Measurements from ENCODE around the gene TENM4. TPM values are rescaled to one million over a fixed set of nuclear protein-coding genes. Genes with fewer than 3 reads are reported as not detected.

The TENM4 gene
- polyA plus RNA-seq, 10 donors = 6.1 to 11.6 (median 8.4) TPM

- DNase-seq = no peak
Observed at GRCh38 chr11:78941226-78941851, 499.5 kb downstream of the TENM4 start.

DNA sequence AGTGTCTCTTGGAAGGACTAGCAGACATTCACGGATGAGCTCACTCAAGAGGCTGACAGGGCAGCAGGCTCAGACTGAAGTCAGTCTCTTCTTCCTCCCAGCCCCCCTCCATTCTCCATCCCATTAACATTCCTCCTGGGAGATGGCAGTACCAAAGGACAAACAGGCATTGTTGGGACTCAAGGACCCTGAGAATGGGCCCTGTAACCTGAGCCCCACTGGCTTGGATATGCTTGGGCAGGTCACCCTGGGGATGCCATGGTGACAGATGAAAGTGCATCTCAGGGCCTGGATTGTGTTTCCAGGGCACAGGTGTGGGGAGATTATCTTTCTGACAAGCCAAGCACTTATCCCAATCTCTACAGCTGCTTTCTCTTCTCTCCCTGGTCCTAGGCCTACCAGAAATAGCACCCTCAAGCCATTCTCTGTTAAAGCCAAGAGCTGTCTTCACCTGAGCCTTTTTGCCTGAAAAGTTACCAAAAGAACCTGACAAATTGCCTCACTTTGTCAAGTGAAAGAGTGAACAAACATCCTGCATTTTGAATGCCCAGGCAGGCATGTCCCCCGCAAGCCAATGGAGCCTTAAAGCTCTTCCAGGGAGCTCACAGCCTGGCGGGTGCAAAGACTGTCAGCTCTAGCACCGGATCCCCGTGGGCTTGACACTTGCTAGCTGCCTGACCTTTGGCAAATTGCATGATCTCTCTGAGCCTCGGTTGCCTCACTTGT lies 500.2 kb downstream of the TENM4 start:
- no peak for DNase-seq

DNA sequence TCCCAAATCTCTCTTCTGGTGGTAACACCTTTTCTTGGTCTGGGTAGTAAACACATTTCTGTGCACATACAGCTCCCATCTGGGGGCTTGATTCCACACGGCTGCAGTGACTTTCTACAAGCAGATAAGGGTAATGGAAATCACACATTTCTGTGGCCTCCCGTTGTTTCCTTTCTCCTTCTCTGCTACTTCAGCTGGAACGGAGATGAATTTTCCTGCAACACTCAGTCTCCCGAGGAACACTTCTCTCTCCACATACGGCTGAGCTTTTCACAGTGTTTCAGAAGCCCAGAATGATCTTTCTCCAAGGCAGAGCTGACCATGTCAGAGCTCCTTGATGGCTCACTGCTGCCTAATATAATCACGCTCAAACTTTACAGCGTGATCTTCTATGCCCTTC lies 501.9 kb downstream of the TENM4 start:
- peak in 1 of 3 donors; percentile 25 for DNase-seq

DNA sequence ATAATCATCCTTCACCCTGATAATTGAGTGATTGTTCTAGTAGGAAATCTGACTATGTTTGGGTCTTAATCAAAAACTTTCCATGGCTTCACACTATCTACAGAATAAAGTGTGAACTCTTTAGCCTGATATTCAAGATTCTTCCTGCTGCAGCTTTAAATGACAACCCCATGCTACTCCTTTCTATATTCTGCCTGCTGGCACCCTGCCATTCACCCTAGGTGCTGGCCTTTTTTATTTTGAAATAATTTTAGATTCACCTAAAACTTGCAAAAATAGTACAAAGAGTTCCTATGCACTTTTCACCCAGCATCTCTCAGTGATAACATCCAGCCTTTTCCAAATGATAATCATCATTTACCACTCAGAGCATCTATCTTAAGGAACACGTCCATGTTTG lies 502.8 kb downstream of the TENM4 start:
- DNase-seq = no peak

DNA sequence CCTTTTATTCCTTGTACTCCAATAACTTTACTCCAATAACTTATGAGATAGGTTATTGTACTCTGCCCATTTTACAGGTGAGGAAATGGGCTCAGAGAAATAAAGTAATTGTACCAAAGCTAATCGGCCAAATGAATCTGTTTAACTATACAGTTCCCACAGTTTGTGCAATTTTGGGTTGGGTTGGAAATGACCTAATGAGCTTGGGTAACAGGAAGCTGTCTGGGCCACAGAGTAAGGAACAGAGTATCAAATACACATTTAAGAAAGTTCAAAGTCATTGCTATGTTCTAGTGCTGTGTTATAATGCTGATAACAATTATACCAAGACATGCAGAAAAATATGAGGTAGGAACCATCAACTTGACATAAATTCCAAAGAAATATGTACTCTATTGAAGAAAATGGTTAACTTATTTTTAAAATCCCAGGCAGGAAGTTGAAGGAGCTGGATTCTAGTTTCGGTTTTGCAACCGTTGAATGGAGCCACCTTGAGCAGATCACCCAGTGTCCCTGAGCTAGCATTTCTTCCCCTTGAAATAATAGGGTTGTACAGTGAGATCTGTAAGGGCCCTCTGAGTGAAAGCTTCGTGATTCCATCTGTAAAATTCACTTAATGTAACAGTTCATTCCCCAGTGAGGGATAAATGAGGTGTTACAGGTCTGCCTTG lies 505.3 kb downstream of the TENM4 start:
- DNase-seq = no peak

DNA sequence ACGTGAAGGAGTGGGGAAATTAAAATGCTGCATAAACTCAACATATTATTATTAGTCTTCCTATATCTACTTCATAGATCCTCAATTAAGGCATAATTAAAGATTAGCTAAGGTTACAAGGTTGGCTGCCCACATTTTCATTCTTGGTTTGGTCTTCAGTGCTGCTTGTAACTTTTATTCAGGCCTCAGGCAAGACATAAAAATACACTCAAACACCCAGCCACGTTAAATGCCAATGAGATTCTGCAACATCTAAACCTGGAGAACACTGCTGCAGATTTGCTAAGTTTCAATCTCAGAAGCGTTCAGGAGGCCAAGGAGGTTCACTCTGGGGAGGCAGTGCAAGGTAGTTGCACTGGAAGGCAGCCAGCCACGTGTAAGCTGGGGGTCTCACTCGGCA lies 507.5 kb downstream of the TENM4 start:
- no peak for DNase-seq

- no peak for DNase-seq
Observed at GRCh38 chr11:78932757-78933156, 508.1 kb downstream of the TENM4 start.

- no peak for DNase-seq
Observed at GRCh38 chr11:78931891-78932290, 508.9 kb downstream of the TENM4 start.

DNA sequence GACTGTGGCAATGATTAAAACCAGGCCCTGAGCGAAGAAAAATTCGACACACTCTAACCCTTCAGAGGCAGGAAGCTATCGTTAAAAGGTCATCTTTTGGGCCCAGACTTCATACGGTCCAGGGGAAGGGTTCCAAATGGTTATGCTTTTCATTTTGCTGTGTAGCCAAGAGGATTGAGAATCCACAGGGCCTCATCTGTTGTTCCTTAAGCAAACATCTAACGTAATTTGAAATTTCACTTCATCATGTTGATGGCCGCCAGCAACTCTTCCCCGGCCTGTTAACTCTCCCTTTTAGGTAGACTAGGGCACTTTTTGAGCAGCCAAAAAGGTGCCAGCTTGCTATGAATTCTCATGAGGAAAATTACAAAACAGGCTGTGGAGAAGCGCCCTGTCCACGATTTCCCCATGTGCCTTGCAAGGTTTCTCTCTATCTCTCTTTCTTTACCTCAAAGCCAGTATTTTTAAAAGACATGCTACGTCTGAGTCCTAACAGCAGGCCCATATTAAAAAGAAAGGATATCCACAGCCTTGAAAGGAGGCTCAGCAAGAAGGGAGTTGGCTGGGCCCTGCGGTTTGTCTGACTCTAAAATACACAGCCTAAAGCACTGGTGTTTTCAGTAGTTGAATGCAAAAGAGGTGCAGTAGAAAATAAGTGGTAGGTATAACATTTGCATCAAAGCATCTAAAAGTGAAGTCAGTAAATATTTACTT lies 509.9 kb downstream of the TENM4 start:
- no peak for DNase-seq

DNA sequence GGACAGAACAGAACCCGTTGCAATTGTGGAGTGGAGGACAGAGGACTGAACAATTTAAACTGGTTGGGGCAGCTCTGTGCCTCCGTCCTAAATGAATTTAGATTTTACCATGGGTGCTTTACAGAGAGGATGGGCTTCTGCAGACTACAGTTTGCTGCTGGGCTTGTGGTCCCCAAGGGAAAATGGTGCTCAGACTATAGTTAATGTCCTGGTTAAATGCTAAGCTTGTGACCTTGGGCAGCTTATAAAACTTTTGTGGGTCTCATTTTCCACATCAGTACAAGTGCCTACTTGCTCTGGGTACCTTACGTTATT lies 511.0 kb downstream of the TENM4 start:
- no peak for DNase-seq

DNA sequence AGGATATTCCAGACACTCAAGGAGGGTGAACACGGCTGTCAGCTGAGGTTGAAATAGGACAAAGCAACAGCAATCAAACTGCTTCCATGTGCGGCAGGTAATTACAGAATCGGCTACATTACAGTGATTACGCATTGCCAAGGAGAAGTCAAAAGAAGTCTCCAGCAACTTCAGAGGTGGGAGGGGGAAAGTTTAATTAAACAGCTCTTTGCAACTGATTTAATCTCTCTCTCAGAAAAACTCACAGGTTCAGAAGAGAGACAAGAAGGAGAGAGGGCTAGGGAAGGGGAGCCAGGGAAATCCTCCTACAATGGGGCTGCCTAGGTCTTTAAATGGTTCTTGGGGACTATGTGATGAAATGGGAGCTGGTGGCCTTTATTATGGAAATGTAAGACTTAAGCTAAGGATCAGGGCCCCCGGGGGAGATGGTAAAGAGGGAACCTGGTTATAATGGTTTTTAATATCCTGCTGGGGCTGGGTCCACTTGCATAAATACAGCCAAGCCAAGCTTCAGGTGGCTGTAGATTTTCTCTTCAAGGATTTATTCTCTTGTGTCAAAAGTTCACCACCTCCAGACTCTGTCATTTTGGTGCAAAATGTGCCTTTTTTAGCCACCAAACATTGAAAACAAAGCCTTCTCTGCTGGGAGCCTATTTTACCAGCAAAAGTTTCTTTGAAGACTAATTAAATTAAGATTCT lies 511.5 kb downstream of the TENM4 start:
- DNase-seq = no peak

GRCh38 chr11:78927511-78927910 lies 513.3 kb downstream of the TENM4 start:
- no peak for DNase-seq

- no peak for DNase-seq
Observed at GRCh38 chr11:78926633-78927338, 514.0 kb downstream of the TENM4 start.

DNA sequence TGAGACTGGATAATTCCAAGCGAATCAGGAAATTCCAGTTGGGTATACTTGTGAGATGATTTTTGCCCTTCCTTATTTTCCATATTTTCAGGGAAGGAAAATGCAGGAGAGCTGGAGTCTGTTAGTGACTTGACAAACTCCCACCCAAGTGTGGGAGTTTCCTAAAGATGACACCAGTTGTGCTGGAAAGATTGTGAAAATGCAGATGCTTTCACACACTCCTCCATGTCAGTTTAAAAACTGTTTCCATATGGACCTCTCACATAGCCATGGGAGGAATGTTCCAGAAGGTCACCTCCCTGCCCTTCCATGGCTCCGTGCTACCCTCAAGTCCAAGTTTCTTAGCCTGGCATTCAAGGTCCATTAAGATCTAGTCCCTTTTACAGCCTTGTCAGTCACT lies 515.4 kb downstream of the TENM4 start:
- no peak for DNase-seq

DNA sequence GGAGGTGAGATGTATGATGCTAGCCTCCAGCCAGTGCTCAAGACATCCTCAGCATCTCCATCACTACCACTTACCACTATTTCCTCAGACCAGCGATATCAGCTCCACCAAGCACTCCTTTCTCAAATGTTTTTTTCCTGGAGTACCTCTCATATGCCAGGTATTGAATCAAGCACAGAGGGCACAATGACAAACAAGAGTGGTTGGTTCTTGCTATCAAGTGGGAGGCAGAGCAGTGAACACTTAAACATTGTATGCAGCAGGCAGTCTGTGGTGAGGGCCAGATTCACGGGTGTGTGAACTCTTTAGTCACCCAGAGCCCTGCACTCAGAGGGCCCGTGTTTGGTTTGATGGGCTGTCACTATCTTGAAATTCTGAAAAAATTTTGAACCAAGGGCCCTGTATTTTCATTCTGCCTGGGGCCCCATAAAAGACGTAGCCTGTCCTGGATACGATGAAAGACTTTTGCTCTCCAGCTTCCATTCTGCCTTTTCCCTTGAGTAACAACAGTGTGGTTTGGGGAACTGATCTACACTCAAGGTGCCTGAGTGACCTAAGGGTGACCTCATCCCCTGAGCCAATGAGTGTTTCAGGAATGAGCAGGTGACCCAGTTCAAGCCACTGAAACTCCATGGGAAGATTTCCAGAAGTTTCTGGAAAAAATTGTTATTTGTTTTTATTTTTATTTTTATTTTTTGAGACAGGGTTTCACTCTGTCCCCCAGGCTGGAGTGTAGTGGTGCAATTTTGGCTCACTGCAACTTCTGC lies 517.8 kb downstream of the TENM4 start:
- no peak for DNase-seq

GRCh38 chr11:78921509-78921908 lies 519.3 kb downstream of the TENM4 start:
- no peak for DNase-seq

DNA sequence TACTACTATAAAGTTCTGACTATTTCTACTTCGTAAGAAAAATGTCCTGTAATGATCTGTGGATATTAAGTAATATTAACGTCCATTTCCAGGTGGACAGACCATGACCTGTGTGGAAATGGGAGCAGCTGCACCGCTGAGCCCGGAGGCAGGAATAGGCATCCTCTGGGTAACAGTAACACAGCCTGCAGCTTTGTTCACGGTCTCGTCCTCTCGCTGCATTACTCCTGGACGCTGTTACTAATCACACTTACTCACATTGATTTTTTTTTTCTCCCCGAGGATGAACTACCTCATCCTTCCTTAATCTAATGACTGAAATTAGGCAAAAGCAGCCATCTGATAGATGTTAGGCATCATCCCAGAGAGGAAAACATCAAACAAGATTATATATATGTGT lies 520.5 kb downstream of the TENM4 start:
- DNase-seq = no peak

DNA sequence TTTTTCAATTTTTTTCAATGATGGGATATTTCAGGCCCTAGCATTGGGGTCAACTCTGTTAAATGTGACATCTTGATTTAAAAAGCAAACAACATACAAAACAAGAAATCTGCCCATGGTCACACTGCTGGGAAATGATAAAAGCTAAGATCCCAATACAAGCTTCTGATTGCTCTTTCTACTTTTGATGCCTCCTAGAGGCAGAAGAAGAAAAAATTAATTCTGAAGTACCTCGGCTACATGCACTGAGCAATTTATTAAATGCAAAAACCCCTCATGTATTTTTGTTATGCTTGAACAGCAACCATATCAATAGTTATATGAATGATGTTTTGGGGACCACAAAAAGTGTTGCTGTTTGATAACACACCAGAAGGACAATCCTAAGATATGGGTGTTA lies 524.1 kb downstream of the TENM4 start:
- DNase-seq = no peak

GRCh38 chr11:78914503-78914902 lies 526.3 kb downstream of the TENM4 start:
- no peak for DNase-seq

DNA sequence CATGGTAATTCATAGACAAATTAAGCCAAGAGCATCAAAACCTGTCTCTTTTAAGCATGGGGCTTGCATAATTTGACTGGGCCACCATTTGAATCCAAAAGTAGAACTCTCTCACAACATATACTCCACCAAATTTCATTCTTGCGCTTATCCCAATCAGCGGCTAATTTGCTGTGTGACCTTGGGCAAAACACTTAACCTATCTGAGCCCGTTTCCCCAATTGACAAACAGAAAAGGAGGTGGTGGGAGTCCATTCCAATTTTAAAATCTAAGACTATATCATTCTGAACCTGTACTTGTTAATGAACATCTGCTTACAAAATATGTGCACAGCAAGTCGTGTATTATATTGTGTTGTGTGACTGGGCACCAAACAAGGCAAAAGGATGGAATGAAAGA lies 528.1 kb downstream of the TENM4 start:
- no peak for DNase-seq

- no peak for DNase-seq
Observed at GRCh38 chr11:78910322-78910721, 530.5 kb downstream of the TENM4 start.
